Right renal pelvis (tissue), 4 donors: Measurements from ENCODE around the gene DLG3. TPM values are rescaled to one million over a fixed set of nuclear protein-coding genes. Genes with fewer than 3 reads are reported as not detected.
"Not testable (repeated sequence)": the region's sequence is repeated elsewhere in the genome, so short reads cannot be mapped to it uniquely, and the experiment has no call there.

ENCODE experiments used
- DNase-seq, 4 donors: peaks; one replicate each; pipeline ENCODE4 v3.0.0-alpha.2; 2013; ENCODE audit warnings: low read depth in 4 of 4, low spot score in 3 of 4, missing footprints in 1 of 4
- polyA plus RNA-seq, 4 donors: library from polyadenylated mRNA; unstranded; fragments of 120-200 nt; gene quantifications; one replicate each; pipeline ENCODE4 v1.2.1, GENCODE V29; 2013; ENCODE audit not compliant: insufficient read length in 4 of 4

Gene DLG3
- polyA plus RNA-seq: 10 to 100 TPM; 37.1 to 46.4 (median 44.5) TPM

DNA sequence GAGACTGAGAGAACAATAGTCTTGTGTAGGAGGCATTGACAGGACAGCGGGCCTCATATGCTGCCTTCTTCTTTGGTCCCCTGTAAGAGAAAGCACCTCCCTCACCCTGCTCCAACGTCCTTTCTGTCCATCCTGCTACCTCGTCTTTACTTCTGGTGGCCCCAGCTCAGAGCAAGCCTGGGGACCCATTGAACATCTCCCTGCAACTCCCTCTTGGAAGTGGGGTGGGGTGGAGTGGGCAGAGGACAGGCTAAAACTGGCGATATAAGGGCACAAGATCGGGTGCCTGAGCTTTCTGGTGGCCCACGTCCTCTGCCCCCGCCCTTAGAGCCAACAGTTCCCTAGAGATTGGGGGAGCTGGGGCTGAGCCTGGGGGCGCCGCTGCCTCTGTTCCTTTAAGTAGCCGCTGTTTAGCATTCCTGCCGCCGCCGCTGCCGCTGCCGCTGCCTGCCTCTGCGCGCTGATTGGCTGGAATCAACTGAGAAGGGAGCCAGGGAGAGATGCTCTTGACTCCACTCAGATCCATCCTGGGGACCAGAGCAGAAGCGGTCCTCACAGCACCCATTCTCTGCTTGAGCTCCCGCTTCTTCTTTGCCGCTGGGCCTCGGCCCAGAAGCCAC, at the start of gene DLG3:
DLG3 (plus strand) TSS at position 510 of the 620 bp plus-strand sequence. CDS start 367 bp downstream, outside the sequence.
- no peak for DNase-seq

DNA sequence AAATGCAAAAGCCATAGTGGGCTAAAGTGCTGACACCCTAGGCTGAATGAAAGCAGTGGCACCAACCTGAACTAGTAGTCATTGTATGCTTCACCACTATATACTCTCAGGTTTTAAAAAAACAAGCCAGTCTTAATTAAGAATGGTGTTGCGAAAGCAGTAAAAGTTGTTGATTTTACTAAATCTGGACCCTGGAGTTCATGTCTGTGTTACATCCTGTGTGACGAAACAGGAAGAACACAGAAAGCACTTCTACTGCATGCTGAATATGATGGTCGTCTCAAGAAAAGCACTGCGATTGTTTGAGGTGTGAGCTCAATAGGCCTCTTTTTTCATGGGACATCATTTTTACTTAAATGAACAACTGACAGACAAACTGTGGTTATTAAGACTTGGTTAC, 45.7 kb upstream of the DLG3 start:
- no peak for DNase-seq

GRCh38 chrX:70400181-70400580, 44.5 kb upstream of the DLG3 start:
- not testable (repeated sequence) for DNase-seq

- DNase-seq: no peak
Measured at GRCh38 chrX:70402721-70403120, 41.9 kb upstream of the DLG3 start.

- no peak for DNase-seq
Measured at GRCh38 chrX:70405003-70405402, 39.6 kb upstream of the DLG3 start.

- DNase-seq: no peak
Measured at GRCh38 chrX:70410921-70411320, 33.7 kb upstream of the DLG3 start.

DNA sequence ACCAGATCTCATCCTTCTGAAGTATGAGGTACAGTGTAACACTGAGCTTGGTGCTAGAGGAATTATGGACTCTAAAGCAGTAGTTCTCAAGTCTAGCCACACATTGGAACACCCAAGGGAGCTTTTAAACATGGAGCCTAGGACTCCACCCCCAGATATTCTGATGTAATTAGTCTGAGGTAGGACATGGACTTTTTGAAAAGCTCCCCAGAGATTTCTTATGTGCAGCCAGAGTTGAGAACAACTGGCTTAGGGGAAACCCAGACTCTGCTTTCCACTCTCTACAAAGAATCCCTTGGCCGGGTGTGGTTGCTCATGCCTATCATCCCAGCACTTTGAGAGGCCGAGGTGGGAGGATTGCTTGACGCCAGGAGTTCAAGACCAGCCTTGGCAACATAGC, 33.2 kb upstream of the DLG3 start:
- DNase-seq: no peak

GRCh38 chrX:70421618-70422017, 23.0 kb upstream of the DLG3 start:
- no peak for DNase-seq

DNA sequence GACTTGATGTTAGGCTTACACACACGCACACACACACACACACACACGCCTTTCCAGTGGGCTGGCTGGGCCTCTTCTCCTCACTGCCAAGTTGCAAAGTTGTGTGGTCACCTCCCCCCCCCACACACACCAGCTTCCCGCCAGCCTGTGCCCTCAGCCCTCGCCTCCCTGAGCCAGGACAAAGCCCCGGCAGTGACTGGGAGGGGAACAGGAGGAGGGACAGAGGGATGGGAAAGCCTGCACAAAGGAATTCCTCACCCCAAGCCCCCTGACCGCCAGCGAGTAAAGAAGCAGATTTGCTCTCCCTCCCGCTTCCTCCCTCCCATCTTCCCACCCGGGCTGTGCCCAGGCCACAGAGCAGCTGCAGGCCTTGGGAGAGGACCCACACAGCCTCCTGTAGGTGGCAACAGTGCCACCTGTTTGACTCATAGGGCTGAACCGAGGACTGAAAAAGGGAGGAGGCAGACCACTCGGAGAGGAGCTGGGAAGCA, 21.7 kb upstream of the DLG3 start, which contains the start of gene GDPD2:
GDPD2 (plus strand) TSS at position 464 of the 491 bp plus-strand sequence. CDS start 1,671 bp downstream, outside the sequence.
- peak in 2 of 4 donors; percentile 16 to 33 for DNase-seq

DNA sequence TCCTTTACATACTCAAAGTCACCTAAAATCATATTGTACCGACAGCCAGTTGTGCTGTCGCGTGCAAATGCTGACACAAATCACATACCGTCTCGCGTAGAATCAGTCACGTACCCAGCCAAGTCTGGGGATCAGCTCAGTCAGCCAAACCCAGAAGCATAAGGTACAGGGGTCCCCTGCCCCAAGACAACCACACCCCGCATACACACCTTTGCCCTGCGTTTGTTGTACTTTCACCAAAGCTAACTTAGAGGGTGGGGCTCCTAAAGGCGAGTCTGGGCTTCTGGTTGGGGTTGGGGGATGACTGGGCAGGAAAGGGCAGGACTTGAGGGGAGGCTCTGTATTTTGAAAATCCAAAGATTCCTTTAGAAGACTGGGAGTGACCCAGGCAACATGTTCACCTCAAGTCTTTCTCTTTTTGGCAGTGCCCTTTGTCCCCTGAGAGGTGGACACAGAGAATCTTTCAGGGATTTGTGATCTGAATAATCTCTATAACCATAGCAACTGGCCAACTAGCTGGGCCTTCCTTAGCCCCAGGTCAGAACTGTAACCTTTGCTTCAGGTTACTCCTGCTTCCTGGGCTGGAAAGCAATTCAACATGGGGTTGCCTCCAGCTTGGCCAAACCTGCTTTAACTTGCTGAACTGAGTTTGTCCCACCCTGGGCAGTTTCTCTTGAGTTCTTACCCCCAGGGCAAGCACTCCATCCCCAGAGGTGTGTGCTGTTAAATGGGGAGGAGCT, 20.5 kb upstream of the DLG3 start:
- no peak for DNase-seq

GRCh38 chrX:70424801-70425200, 19.8 kb upstream of the DLG3 start:
- no peak for DNase-seq

- DNase-seq: no peak
Measured at GRCh38 chrX:70426286-70427278, 18.1 kb upstream of the DLG3 start.

GRCh38 chrX:70427365-70427764, 17.3 kb upstream of the DLG3 start:
- DNase-seq: no peak

DNA sequence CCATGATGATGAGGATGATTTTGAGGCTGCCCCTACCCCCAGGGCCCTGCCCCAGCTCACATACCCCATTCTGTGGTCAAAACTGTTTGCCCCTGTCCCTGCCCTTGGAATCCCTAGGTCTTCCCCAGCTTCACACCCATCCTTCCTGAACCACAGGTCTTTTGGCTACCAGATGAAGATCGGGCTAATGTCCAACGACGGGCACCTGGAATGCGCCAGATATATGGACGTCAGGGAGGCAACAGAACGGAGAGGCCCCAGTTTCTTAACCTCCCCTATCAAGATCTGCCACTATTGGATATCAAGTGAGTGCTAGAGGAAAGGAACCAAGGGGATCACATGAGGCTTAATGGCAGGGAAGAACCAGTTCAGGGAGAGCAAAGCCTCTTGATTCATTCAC, 14.9 kb upstream of the DLG3 start:
- DNase-seq: no peak

GRCh38 chrX:70432936-70433847, 11.4 kb upstream of the DLG3 start:
- no peak for DNase-seq

- peak in 2 of 4 donors; percentile 38 to 47 for DNase-seq
Measured at GRCh38 chrX:70433848-70434351, 10.7 kb upstream of the DLG3 start.

- DNase-seq: peak in 2 of 4 donors; percentile 42 to 57
Measured at GRCh38 chrX:70434352-70434866, 10.2 kb upstream of the DLG3 start.

- DNase-seq: no peak
Measured at GRCh38 chrX:70434914-70435586, 9.6 kb upstream of the DLG3 start.

DNA sequence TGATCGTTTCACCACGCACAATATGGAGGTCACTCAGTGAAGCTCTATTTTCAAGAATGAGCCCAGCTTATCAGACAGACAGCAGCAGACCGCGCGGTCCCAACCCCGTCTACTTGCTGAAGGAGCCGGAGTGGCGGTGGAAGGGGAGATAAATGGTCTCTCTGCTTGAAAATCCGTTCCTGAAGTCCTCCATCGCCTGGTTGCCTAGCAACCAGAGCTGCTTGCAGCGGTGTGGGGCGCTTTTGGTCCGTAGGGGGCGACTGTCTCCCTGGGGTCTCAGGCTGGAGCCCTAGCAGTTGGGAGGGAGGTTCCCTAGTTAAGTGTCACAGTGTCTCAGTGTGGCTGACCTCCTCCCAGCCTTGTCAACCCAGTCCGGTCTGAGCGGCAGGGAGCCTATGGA, 8.3 kb upstream of the DLG3 start:
- no peak for DNase-seq
